Fibroblast of skin of left biceps (primary cell): Measurements from ENCODE around the gene RIMBP2.

ENCODE experiments used
- DNase-seq, 2 experiments: peaks; one replicate each; pipeline ENCODE4 v3.0.0-alpha.2; 2013; ENCODE audit warnings: low read depth in 2 of 2

The RIMBP2 gene

DNA sequence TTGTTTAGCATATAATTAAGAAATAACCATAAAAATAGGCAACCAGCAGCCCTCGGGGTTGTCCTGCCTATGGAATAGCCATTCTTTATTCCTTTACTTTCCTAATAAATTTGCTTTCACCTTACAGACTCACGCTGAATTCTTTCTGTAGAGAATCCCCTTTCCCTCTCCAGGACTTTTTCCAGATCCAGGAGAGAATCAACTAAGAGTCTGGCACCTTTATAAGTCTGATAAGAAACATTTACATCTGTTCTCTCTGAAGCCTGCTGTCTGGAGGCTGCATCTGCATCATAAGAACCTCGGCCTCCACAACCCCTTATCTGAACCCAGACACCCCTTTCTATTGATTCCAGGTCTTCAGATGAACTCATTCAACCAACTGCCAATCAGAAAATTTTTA, 32.3 kb downstream of the RIMBP2 start:
- no peak for DNase-seq

- no peak for DNase-seq
Observed at GRCh38 chr12:130683080-130683479, 33.0 kb downstream of the RIMBP2 start.

DNA sequence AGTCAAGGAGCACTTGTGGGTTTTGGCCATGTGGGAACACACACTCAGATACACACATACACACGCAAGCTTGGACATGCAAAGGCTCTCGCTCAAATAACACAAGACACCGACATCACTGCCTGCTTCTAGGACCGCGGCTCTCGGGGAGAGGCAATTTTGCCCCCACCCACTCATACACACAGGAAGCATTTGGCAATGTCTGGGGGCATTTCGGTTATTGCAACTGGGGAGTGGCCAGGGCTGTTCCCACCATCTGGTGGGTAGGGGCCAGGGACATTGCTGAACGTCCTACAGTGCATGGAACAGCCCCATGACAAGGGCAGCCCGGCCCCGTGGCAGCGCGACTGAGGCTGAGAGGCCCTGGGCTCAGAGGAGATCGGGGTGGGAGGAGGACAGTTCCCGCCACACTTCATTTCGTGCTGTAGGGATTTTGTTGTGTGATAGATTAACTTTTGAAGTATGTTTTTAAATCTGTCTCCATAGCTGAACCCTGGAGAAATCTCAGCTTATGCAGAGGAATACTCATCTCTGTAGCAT, 35.6 kb downstream of the RIMBP2 start:
- DNase-seq: no peak

DNA sequence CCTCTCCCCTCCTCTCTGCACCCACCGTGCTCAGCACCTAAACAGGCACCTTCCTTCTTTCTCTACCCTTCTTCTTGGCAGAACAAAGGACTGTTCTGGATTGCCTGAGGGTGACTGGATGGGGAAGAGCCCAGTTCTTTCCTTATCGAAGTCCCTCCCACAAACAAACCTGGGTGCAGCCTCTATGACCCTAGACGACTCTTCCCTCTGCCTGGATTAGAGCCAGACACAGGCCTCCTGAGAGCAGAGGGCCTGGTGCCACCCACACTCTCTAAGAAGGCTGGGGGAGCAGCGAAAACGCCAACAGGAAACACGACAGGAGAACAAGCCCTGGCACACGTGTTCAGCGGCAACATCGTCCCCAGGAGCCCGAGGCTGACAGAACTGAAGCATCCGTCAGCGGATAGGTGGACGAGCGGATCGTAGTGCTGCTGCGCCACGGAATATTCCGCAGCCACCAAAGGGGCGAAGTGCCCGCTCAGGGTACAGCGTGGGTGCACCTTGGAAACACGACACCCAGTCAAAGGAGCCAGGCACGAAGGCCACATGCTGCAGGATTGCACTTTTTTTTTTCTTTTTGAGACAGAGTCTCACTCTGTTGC, 38.0 kb downstream of the RIMBP2 start:
- DNase-seq: no peak

- DNase-seq: no peak
Observed at GRCh38 chr12:130675791-130676190, 40.3 kb downstream of the RIMBP2 start.

DNA sequence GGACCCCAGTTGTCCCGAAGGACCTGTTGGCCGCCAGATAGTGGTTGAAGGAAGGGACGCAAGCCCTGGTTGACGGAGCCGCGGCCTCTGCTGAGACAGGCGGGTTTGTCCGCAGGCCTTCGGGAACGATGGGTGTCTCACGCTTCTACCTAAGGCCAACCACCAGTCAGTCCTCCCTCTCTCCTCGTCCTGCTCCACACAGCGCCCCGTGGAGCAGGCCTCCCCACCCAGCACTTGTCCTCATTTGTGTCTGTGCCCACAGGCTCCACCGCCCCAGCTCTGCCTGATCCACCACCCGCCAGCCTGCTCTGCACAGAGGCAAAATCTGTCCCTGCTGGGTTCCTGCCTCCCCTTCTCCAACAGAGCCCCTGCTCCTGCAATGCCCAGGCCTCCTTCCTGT, 41.0 kb downstream of the RIMBP2 start:
- DNase-seq: no peak

- DNase-seq: no peak
Observed at GRCh38 chr12:130674676-130675075, 41.4 kb downstream of the RIMBP2 start.

GRCh38 chr12:130673036-130673705, 42.9 kb downstream of the RIMBP2 start:
- DNase-seq: no peak

GRCh38 chr12:130672089-130672820, 43.8 kb downstream of the RIMBP2 start:
- DNase-seq: no peak

DNA sequence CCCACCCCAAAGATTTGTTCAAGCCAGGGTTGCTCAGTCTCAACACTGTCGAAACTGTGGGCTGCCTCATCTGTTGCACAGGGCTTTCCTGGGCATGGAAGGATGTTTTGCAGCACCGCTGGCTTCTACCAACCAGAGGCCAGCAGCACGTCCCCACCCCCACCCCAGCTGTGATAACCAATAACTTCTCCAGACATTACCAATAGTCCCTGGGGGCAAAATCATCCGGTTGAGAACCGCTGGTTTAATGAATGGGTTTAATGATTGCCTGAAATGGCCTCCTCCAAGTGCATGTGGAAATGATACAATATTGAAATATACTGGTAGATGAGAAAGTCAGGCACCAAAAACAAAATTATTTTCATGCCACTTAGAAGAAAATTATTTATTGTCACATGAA, 44.5 kb downstream of the RIMBP2 start:
- no peak for DNase-seq

- DNase-seq: no peak
Observed at GRCh38 chr12:130669797-130670196, 46.3 kb downstream of the RIMBP2 start.

- no peak for DNase-seq
Observed at GRCh38 chr12:130669205-130669557, 46.9 kb downstream of the RIMBP2 start.

DNA sequence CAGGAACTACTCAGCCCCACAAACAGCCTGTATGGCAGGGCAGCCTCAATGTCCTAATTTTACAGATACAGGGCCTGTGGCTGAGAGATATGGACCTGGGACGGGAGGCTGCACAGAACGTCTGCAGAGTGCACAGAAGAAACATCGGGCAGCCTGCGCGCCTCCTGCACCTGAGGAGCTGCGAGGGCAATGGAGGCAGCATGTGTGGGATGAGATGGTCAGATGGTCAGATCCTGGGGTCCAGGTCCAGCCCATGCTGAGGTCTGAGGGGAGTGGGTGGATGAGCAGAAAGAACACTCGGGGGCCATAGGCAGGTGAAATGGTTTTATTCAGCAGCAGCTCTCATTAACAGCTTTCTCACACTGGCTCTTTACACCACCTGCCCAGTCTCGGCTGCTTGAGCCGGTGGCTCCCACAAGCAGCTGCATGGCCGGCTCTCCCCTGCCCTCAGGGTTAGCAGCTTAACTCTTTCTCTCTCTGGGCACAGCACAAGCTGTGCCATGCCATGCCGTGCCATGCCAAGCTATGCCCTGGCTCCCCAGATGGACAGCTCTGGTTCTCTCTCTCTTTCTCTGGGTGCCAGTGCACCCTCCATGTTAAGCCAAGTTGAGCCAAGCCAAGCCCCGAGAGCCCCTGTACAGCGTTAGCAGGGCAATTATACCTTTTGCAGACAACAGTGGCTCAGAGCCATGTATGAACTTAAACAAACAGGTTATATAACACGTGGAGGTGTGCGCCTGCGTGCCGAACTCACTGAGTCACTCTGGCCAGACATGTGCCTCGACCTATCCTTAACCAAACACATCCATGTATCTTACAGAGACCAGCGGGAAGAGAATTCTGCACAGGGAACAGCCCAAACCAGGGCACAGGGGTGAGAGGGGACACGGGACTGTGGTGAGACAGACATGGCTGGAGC, 47.6 kb downstream of the RIMBP2 start:
- DNase-seq: no peak

DNA sequence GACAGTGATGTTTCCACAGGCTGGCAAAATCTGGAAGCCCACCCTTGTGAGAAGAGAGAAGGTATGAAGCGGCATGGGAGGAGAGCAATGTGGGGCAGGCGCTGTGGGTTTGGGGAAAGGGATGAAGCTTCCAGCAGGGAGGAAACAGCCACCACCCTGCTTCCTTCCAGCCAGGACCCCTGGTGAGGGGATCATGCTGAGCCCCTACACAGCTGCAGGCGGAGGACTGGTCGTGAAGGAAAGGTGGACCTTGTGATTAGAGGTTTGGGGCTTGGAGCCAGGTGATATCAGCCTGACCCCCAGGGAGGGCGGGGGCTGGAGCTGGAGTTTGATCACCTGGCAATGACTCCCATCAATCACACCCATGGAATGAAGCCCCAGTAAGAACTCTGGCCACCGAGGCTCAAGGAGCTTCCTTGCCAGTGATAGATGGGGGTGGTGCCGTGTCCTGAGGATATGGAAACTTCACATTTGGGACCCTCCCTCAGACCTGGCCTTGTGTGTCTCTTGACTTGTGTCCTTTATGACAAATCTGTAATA, 48.6 kb downstream of the RIMBP2 start:
- DNase-seq: no peak

GRCh38 chr12:130666645-130667044, 49.5 kb downstream of the RIMBP2 start:
- DNase-seq: no peak

- no peak for DNase-seq
Observed at GRCh38 chr12:130665753-130666152, 50.3 kb downstream of the RIMBP2 start.

- DNase-seq: no peak
Observed at GRCh38 chr12:130664772-130665171, 51.3 kb downstream of the RIMBP2 start.

GRCh38 chr12:130664252-130664651, 51.8 kb downstream of the RIMBP2 start:
- DNase-seq: no peak

DNA sequence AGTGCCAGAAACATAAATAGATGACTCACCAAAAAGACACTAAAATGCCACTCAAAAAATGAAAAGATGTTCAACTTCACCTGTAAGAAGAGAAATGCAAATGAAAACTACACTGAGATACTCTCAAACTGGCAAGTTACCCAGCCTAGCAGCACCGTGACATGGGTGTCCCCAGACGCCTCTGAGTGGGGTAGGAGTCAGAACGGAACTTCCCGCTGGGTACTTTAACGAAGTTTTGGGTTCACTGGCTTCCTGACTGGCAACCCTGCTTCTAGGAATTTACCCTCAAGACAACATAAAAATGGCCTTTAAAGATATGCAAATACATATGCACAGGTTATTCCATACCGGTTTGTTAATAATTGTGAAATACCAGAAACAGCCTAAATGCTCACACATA, 52.6 kb downstream of the RIMBP2 start:
- DNase-seq: no peak

DNA sequence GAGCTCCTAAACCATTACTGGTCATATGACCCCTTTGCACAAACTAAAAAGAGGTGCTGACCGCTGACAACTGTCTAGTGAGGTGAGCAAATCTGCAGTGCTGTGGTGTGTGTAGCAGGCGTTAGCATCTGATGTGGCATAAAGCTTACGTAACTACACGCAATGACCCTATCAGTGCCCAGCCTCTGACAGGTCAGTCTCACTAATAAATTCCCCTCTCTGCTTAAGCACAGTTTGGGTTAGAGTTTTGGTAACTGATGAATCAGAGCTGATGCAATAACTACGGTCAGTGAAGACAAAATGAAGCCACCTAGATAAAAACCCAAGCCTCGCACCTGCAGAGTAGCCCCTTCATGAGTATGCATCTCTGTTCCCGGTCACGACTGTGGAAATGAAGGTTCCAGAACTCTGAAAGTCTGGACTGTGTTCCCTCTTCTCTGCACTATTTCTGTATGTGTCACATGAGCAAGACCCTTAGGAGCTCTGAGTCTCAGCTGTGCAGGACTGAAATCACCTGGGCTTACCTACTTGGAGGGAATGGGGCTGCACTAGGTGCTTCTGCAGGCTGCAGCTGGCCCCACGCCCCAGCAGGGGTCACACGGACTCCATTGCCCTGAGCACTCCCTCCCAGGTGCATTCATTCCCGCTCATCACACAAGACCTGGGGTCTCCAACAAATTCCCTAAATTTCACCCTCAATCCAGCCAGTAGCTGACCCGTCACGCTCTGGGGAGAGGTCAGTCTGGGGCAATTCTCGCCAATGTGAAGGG, 54.4 kb downstream of the RIMBP2 start:
- DNase-seq: no peak

DNA sequence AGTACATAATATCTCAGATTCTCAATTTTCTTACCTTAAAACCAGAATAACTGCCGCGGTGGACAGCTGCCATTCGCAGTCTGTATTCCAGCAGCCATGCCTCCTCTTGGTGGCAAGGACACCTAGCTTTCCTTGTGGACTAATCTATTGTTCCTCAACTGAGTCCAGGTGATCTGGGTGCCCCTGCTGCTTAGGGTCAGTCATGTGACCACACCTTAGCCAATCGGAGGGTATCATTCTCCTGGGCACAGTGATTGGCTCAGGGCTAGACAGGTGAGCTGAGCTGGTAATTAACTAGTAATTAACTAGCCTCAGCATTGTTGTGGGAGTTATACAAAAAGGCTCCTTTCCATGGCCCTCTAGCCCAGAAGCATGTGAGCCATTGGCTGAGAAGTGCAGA, 55.0 kb downstream of the RIMBP2 start:
- DNase-seq: no peak
